GM19397 (cell line): ENCODE measurements around the gene TXN2.
"Not testable (repeated sequence)": the region's sequence is repeated elsewhere in the genome, so short reads cannot be mapped to it uniquely, and the experiment has no call there.

Source experiments
- ATAC-seq: cut with Tn5 transposase; IDR thresholded peaks from one replicate; pipeline ENCODE4 v1.9.1; 2021; ENCODE audit warnings: mild to moderate bottlenecking, moderate library complexity; ENCODE audit not compliant: unreplicated experiment

Gene TXN2

DNA sequence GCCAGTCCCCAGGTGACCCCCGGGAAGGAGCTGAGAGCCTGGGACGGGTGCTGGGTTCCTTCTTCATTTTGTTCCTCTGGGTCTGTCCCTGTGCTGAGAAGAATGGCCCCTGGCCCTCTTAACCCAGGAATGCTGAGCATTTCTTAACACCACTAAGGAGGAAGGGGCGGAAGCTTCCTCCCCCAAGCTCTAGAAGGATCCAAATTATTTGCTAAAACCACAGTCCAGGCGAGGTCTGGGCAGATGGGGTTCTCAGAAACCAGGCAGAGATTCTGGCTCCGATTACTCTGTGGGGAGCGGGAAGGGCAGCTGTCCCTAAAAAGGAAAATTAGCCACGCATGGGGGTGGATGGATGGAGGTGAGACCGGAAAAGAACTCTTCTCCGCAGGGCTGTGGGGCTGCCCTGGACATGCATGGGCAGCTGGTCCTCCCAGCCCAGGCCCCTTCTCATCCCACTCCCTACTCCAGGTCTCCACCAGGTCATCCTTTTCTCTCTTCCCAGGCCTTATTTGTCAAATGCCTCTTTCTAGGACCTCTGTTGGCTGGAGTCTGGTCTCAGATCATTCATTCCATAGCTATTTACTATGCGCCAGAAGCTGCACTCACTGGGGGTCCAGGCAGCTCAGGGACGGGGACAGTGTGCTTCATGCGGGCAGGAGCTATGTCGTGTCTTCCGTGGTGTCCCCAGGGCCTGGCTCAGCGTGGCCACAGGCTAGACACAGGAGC, 48.7 kb downstream of the TXN2 start:
- ATAC-seq: no peak

DNA sequence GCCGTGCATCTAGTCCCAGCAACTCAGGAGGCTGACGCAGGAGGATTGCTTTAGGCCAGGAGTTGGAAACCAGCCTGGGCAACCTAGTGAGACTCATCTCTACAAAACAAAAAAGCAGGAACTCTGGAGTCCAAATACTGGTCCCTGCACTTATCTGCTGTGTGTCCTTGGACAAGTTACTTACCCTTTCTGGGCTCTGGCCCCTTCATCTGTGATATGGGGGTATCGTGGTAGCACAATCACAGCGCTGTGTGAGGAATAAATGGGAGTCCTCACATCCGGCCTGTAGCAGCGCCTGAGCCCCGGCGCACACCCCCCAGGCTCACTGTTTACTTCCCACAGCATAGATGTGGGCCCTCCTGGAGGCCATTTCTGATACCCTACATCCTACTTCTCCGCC, 49.5 kb downstream of the TXN2 start:
- no peak for ATAC-seq

DNA sequence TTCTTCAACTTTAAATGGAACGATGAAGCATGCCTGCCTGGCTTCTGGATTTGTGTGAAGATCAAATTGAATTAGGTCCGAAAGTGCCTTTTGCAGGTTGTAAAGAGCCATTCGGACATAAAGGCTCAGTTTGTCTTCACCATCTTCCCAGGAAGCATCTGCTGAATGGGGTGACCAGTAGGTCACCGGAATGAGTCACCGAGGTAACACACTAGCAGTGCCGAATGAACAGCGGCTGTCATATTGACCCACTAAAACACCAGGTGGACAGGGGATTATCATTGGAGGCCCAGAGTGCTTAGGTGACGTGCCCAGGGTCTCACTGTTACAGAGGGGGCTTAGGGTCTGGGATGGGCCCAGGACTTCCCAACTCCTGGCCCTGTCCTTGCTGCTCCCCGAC, 50.6 kb downstream of the TXN2 start:
- no peak for ATAC-seq

DNA sequence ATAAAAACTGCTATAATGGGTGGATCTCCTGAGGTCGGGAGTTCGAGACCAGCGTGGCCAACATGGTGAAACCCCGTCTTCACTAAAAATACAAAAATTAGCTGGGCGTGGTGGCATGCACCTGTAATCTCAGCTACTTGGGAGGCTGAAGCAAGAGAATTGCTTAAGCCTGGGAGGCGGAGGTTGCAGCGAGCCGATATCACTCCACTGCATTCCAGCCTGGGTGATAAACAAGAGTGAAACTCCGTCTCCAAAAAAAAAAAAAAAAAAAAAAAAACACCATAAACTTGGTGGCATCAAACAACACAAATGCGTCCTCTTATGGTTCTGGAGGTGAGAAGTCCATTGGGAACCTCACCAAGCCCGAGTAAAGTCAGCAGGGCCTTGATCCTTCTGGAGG, 53.5 kb downstream of the TXN2 start:
- ATAC-seq: not testable (repeated sequence)

DNA sequence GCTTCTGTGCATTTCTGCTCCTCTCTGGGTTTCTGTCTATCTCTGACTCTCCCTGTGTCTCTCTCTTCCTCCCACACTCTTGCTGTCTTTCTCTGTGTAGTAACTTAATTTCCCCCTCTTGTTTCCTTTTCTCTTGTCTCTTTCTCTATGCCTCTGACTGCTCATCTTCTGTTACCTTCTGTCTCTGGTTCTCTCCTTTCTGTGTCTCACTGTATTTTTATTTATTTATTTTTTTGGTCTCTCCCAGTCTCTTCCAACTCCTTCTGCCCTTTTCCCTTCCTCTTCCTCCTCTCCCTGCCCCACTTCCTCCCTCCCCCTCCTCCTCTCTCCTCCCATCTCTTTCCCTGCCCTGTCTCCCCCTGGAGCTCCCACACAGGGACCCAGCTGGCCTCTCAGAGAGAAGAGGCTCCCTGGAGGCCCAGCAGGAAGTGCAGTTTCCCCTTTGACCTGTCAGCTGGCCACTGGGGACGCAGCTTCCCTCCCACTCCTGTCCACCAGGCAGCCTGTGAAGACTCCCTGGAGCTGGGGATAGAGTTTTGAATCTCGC, 55.4 kb downstream of the TXN2 start:
- ATAC-seq: no peak

DNA sequence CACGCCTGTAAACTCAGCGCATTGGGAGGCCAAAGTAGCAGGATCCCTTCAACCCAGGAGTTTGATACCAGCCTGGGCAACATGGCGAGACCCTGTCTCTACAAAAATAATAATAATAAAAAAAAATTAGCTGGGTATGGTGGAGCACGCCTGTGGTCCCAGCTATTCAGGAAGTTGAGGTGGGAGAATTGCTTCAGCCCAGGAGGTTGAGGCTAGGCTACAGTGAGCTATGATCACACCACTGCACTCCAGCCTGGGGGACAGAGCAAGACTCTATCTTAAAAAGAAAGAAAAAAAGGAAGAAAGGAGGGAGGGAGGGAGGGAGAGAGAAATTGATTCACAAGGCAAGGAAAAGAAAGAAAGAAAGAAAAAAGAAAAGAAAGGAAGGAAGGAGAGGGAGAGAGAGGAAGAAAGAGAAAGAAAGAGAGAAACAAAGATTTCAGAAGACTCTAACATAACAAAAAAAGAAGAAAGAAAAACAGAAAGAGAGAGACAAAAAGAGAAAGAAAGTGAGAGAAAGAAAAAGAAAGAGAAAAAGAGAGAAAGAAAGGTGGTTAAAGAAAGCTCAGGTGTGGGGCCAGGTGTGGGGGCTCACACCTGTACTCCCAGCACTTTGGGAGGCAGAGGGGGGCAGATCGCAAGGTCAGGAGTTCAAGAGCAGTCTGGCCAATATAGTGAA, 56.4 kb downstream of the TXN2 start:
- no peak for ATAC-seq

DNA sequence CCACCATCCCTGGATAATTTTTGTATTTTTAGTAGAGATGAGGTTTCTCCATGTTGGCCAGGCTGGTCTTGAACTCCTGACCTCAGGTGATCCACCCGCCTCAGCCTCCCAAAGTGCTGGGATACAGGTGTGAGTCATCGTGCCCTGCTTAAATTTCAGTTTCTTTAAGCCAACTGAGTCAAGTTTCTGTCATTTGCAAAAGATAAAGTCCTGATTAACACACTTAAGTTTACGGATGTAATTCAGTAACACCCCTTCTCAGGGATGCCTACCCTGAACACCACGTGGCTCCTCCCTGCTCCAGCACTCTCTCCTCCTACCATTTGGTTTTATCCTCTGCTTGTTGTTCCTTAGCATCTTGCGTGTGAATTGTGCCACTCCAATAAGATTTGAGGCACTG, 57.0 kb downstream of the TXN2 start:
- ATAC-seq: not testable (repeated sequence)

DNA sequence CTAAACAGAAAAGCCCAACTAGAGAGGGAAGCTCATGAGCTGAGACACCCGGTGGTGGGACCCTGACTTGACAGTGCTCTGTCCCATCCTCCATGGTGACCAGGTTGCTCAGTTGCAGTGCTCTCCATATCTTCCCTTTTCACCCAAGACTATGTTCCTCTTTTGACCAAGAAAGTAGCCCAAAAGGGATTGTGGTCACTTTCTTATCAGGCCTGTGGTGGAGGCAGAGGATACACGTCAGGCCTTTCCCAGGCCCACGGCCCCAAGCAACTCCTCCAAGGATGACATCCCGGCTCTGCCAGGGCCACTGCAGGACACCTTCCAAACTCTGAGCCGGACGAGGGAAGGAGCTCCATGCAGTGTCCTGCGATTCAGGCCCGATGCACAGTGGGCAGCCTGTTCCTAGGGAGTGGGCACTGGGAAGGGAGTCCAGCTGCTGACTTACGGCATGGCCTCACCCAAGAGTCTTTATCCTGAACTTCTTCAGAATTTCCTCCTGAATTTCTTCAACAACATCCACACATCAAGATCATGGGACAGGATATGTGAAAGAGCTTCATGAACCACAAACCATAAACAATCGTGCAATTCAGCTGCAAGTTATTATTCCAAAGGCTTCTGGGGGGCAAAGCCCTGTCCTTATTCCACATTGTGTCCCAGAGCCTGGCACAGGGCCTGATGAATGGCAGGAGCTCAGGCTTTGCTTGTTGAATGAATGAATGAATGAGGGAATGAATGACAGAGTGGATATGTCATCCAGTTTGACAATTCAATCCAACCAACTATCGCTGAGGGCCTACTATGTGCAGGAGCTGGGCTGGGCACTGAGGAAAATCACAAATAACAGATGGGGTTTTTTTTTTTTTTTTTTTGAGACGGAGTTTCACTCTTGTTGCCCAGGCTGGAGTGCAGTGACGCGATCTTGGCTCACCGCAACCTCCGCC, 57.7 kb downstream of the TXN2 start:
- no peak for ATAC-seq

DNA sequence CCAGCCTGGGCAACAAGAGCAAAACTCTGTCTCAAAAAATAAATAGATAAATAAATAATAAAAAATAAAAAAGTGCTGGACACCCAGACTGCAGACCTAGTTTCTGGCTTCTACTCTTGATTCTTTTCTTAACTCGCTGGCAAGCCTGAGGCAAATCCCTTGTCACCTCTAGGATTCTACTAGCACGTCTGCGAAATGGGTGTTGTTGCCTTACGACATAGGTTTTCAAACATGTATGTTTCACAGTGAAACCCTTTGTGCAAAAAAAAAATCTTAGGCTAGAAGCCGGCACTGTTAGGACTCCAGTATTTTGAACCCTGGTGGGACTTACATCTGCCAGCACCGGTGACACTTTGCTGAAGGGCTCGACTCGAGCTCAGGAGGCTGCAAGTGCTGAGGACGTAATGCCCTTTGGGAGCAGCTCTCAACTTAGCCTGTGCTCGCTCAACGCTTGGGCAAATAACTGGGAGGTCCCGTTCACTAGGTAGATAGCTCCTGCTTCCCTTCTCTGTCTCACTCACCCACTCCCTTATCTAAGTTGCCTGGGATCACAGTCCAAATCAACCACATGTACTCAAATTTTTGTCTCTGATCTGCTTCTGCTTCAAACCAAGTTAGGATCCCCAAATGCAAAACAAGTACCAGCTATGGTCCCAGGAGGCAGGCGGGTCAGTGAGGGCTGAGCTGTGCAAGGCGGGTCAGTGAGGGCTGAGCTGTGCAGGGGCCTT, 59.0 kb downstream of the TXN2 start:
- no peak for ATAC-seq

DNA sequence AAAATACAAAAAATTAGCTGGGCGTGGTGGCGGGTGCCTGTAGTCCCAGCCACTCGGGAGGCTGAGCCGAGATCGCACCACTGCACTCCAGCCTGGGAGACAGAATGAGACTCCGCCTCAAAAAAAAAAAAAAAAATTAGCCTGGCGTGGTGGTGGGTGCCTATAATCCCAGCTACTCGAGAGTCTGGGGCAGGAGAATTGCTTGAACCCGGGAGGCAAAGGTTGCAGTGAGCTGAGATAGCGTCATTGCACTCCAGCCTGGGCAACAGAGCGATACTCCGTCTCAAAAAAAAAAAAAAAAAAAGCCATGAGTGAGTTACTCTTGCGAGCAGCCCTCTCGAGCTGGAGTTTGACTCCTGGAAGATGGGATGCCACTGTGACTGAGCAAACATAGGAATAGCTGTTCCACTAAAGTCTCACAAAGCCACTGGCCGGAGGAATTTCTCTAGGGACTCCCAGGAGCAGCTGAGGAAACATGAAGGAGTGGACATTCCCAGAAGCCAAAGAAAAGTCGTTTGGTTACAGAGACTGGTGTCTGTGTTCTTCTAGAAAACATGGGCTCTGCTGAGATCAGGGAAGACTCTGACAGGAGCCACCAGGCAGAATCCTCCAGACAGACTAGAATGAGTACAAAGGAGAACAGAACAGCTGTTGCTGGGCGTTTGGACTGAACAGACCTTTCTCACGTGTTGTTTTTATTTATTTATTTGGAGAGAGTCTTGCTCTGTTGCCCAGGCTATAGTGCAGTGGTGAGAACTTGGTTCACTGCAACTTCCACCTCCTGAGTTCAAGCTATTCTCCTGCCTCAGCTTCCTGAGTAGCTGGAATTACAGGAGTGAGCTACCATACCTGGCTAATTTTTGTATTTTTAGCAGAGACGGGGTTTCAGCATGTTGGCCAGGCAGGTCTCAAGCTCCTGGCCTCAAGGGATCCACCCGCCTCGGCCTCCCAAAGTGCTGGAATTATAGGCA, 61.2 kb downstream of the TXN2 start:
- ATAC-seq: no peak

DNA sequence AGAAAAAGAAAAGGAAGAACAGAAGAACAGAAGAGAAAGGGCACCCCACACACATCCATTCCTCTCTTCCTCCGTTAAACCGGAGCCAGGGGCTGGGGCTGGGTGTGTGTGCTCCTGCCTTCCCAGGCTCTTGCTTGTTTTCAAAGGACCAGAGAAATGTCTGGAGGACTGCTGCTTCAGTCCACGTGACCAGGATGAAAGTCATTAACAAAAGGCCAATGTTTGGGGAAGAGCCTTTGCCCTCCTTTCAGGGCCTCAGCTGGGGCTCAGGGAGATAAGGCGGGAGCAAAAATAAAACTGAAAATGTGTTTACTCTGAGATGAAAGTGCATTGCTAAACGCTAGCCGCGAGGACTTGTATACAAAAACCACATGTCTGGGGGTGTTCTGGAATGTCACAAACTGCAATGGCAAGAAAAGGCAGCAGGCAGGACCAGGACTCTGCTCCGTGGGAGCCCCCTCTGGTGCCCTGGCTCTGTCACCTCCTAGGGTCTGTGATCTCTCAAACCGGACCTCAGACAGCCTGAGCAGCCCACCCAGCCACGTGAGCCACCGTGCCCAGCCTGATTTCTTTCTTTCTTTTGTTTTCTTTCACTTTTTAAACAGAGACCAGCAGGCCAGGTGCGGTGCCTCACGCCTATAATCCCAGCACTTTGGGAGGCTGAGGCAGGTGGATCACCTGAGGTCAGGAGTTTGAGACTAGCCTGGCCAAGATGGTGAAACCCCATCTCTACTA, 62.1 kb downstream of the TXN2 start:
- ATAC-seq: no peak

DNA sequence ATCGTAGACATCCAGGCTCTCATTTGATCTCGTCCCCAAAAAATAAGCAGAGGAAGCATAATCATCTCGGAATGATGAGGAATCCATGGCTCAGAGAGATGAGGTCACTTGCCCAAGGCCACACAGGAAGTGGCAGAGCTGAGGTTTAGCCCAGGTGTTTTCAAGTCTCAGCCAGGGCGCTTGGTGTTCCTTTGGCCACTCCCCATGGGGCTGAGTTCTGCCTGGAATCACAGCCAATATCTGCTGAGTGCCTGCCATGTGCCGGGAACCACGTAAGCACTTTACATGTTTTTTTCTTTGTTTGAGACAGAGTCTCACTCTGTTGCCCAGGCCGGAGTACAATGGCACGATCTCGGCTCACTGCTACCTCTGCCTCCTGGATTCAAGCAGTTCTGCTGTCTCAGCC, 64.2 kb downstream of the TXN2 start:
- no peak for ATAC-seq
